HG03571 (cell line): ENCODE data around the gene PPIE.

Source experiments
- ATAC-seq: cut with Tn5 transposase; IDR thresholded peaks from one replicate; pipeline ENCODE4 v1.9.1; 2021; ENCODE audit not compliant: unreplicated experiment

Gene PPIE

DNA sequence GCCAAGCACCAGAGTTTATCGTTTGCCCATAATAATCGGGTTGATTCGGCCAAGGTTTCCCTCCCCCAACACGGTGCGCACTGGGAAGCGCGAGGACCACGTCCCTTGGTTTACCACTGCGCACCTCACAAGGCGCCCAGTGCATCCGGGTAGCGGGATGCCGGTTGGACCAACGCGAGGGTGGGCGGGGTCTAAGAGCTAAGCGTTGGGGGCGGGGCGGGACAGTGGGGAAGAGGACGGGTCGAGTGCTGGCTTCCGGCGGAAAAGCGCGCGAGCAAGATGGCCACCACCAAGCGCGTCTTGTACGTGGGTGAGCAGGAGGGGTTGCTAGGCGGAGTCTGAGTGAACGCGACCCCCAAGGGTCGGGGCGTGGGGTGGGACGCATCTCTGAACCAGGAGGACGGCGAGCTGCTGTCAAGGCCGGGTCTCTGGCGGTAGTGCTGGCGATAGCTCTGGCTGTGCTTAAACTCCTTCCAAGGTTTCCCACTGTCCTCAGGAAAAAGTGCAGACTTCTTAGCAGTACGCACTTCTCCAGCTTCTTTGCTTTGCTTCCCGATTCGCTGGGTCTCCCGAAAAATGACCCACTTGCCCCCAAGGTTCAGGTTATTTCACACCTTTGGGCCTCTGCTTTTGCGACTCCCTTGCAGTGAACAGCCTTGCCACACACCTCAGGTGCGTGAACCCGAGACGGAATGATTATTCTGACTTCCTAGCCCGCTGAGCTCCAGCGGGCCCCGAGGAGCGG is at the start of gene PPIE:
PPIE (plus strand) TSS at position 261 of the 745 bp plus-strand sequence; CDS start at position 280, 19 bp downstream.
- peak; percentile 77 for ATAC-seq

DNA sequence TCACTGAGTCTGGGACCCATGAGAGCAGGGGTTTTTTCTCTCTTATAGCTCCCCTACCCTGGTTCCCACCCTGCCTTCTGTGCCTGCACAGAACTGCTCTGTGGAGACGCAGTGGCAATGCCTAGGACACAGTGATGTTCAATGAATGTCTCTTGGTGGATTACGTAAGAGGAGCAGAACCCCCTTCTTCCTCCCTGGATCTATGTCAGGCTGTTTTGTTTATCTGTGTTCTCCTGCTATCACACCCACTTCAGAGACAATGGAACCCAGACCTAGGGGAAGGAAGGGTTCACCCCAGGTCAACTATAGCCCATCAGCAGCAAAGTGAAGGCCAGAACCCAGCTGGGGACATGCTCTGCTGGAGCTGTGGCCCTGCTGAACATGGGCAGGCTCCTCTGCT is 49.5 kb upstream of the PPIE start:
- no peak for ATAC-seq

DNA sequence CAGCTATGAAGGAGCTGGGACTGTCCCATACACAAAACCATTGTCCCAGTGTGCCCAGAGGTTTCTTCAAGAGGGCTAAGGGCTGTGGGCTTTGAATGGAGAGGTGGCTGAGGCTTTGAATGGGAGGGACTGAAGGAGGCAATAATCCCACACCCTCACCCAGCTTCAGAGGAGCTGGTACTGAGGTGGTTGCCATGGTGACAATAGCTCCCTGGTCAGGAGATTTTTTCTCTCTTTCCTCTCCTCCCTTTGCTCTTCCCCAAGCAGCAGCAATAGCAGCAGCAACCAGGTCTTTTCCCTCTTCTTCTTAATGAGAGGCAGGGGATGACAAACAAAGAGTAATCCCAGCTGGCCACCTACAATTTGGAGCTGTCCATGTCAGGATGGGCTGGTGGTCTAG is 49.0 kb upstream of the PPIE start:
- ATAC-seq, result no peak

DNA sequence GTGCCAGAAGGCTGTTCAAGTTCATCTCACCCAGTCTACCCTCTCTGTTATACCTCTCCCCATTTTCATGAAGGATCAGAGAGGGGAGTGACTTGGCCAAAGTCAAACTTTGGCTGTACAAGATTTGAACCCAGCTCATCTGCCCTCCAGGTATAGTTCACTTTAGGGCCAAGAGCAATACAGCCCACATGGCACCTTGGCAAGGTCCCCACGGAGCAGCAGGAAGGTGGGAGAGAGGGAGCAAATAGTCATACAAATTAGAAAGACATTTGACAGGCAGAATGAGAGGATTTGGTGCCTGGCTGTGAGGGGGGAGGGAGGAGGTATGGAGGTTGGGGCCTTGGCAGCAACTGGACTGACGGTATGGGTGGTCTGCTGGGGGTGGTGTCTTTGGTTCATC is 48.5 kb upstream of the PPIE start:
- ATAC-seq, result no peak

DNA sequence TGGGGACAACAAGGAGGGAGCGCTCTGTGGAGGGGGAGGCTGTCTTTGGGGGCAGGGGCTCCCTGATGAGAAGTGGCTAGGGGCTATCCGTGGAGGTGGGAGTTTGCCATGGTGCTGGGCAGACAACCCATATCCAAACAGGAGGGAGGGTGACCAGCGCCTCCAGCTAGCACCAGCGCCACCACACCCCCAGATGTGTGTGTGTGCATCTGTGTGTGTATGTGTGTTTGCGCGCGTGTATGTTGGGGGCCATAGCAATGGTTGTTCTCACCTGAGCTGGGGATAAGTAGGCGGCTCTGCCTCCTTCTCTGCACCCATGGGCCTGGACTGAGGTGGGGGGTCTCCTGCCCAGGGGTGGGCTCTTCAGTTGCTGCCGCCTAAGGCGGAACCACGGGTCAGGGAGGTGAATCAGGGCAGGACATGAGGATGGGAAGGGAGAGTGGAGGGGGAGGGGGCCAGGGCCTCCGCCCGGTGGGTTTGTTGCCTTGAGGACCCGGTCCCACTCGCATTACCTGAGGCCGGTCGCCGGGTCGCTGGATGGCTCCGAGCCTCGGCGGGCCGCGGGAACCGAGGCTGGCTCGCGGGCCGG is 47.8 kb upstream of the PPIE start:
- ATAC-seq, result no peak

DNA sequence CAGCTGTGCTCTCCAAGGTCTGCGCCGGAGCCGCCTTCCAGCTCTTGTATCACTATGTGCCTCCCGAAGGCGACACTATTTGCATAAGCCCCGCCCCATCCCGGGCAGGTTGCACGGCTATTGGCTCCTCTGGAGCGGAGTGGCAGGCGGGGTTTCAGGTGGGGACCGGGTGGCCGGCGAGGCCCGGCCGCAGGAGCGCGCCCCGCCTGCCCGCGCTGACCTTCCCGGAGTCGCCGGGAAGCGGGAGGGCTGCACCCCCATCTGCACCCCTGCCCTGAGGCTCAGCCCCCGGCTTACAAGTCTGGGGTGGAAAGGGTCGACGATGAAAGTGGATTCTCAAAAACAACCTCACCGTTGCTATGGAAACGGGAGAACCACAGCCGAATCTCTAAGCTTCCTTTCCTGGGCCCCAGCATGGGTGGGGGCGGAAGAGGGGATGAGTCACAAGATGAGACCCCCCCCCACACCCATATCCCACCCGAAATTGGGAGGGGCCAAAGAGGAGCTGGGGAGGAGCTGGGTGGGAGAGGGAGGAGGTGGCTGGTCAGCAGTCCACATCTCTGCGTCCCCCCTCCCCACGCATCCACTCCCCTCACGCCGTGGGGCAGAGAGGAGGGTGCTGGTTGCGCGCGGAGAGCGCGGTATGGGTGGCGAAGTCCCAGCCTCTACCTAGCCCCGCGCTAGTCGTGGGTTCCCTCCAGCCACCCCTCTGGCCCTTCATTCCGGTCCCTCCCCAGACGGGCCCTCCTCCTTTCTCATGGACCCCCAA is 47.1 kb upstream of the PPIE start, which contains the start of gene HPCAL4:
HPCAL4 (minus strand) TSS at position 51 of the 769 bp plus-strand sequence. CDS start 6,830 bp downstream, outside the sequence.
- peak; percentile 65 for ATAC-seq

DNA sequence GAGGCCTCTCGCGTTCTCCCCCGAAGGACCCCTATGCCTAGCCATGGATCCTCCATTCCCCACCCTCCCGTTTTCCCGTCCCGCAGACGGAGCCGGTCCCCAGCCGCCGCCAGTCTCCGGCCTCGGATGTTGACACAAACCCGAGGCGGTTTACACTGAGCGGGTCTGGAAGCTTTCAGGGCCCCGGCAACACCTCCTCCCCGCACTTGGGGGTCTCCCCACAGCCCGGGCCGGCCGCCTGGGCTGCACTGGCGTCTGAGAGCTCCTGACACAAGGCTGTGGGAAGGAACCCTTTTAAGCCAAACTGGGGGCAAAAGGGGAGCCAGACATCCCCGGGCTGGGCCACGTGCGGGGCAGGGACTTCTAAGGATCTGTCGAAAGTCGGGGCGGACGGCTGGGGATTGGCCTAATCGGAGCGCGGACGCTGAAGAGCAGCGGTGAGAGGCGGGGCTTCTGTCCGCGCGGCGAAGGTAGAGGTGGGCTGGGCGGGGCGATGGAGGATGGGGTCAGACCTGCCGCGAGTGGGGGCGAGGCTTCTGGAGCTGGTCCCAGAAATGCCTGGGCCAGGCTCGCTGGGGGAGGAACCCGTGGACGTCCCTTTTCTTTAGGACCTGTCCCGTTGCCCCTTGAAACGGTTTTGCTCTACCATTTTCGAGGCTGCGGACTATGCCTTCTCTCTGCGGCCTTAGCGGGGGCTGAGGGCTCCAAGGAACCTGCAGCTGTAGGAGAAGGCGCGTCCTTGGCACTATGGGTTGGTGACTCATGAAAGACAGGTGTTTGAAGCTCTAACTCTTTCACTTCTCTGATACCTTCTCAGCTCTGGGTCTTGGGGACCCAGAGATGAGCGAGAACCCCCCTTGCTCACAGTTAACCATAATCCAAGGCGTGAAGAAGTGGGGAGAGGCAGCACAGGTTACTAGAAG is 46.3 kb upstream of the PPIE start:
- ATAC-seq, result no peak

DNA sequence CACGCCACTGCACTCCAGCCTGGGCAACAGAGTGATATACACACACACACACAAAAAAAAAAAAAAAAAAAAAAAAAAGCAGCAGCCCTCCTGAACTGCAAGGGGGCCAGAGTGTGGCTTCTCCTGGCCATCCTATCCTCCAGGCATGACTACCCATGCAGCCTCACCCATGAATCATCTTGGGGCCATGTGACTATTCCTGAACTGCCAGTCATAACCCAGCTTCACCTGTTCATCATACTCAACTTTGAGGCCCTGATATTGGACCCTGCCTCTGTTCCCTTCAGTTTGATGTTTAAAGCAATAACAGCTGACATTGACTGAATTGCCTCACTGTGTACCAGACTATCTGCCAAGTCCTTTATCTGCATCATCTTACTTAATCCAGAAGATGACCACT is 44.7 kb upstream of the PPIE start:
- ATAC-seq, result no peak

DNA sequence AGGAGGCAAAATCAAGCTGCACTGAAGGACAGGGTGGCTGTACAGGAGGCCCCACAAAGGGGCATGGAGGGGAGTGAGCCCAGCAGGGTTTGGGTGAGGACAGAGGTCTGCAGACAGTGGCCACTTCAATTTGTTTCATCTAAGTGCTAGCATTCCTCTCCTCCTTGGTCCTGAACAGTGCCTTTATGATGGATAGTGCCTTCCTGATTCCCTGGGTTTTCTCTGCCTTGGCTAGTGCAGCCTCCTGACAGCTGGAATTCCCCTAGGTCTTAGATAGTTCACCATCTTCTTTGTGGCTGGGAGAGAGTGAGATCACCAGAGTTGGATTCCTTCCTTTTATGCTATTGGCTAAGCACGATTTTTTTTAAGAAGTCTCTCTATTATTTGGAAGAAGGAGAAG is 43.7 kb upstream of the PPIE start:
- ATAC-seq, result no peak

DNA sequence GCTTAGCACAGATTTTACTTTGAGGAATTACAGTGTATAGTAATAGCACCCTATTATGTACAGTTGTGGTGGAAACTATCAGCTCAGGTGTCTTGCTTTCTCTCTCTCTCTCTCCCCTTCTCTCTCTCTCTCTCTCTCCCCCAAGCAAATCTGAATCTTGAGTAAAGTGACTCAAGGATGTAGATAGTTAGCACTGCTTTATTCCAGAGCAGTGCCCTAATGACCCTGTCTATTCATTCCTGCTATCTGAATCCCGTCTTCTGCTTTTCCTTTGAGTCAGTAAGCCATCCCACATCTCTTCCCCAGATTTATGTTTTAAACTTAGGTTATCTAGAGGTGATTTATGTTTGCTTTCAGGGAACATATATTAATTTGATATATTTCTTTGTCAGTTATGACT is 42.2 kb upstream of the PPIE start:
- ATAC-seq, result no peak

DNA sequence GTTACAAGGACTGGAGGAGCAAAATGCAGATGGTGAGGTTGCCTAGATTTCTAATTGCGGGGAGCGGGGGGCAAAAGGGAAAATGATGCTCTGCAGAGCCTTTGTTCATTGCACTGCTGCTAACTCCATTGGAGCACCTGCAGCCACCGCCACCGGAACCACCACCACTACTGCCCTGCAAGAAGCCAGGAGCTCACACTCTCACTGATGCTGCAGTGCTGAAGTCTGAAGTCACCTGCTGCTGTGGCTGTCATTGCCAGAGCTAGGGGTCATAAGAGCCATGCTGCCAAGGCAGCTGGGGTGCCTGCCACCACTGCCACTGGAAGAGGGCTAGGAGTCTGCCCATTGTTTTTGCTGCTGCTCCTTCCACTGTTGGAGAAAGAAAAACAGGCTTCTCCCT is 40.1 kb upstream of the PPIE start:
- ATAC-seq, result no peak

DNA sequence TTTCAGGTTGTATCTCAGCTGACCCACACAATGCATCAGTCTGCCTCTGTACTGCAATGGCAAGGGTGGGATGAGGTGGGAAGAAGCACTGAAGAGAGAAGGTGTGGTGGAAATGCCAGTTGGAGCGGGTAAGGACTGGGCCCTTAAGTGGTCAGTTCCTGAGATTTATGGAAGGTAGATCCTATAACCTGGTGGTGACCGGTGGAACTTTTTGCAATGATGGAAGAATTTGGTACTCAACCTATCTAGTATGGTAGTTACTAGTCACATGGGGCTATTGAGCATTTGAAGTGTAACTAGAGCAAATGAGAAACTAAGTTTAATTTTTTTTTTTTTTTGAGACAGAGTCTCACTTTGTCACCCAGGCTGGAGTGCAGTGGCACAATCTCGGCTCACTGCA is 39.3 kb upstream of the PPIE start:
- ATAC-seq, result no peak

DNA sequence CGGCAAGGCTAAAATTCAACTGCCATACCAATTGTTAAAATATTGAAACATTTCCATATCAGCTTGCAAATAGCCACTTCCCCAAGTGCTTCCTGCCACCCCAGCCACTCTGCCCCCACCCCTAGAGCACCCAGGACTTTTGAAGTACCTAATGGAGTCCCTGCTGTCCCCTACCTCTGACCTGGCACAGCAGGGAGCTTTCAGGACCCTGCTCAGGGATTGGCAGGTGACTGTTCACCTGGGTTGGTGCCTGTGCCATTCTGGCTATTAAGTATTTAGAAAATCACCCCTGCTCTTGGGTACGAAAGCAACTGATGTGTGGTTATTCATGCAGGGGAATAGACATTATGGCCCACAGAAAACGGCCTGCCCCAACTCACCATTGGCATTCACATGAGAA is 38.3 kb upstream of the PPIE start:
- ATAC-seq, result no peak

DNA sequence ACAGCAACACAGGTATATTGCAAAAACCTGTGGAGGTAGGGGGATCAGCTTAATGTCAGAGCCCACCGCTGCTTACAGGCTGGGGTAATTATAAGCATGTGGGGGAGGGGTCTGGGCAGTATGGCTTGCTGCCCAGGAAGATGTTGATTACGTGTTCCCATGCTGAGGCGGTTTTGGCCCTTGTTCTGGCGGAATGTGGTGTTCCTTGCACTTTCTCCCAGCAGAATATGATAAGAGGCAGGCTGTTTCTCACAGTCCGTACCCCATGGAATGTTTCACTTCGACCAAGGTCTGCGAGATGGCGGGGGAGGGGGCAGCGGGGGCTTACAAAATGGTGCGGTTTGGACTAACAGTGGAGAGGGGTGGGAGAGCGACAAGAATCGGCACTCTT is 37.6 kb upstream of the PPIE start:
- ATAC-seq, result no peak

DNA sequence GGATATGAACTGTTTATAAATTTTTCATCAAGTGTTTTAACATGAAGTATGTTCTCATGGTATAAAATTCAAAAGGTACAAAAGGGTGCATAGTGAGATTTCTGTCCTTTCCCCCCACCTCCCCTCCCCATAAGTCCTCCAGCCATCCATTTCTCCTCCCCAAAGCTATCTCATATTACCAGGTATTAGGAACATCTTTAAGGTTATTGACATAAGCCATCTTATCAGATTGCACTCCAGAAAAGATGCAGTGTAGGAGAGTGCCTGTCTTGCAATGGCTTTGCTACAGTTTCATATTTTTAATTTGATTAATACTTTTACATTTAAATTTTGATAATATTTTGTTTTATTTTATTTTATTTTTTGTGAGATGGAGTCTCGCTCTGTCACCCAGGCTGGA is 33.9 kb upstream of the PPIE start:
- no peak for ATAC-seq

DNA sequence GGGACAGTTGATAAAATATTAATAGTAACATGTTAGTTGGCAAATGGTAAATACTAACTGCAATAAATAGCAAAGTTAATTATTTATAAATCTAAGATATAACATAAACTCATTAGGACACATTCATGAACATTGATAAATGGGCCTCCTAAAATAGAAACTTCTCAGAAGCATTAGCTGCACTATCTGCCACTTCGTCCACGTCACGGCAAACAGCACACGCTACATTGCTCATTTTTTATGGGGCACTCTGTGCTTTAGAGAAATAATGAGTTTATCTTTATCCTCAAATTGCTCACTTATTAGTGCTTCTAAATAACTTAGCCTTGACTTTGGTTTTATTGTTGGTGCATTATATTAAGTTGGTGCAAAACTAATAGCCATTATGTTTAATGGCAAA is 31.2 kb upstream of the PPIE start:
- ATAC-seq, result no peak

DNA sequence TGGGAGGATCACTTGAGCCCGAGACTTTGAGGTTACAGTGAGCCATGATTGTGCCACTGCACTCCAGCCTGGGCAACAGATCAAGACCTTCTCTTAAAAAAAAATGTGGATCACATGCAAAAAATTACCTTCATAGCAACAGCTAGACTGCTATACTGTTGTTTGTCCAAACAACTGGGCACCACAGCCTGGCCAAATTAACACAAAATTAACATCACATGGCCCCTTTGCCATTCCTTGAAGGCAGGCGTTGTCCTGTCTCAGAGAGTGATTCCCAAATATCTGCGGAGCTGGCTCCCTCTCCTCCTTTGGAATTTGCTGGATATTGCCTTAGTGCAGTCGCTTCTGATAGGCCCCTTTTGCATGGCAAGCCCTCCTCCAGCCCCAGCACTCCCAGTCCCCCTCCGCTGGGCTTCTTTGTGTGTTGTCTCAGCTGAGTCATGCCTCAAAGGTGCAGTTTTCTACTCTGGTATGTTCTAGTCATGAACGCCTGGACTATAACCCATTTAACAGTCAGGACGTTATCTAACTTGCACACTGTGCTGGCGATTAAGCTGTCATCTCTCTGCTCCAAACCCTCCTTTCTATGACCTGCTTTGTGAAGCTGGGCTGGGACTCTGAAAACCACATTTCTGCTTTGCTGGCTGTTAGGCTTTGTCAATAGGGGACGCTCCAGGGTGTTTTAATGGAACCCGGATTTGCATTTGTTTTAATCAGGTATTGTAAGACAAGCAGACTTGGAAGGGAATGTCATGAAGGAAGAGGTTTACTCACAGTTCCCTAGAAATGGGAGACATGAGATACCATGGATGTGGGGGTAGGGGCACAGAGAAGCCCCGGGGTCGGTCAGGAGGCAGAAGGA is 27.3 kb upstream of the PPIE start:
- ATAC-seq, result no peak

DNA sequence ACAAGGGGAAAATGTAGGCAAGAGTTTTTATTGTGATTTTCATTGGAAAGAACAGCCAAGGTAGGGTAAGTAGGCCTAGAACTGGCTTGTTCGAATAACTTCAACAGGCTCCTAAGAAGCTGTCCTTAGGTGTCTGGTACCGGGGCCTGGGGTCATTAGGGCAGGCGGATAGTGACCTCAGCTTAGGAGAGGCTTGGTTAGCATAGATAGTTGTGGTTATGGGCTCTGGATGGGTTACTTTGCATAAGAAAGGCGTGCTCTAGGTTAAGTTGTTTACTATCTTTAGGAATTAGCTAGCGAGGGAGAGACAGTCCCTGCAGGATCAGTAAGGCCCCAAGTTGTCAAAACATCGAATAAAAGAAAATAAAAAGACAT is 26.7 kb upstream of the PPIE start:
- no peak for ATAC-seq

DNA sequence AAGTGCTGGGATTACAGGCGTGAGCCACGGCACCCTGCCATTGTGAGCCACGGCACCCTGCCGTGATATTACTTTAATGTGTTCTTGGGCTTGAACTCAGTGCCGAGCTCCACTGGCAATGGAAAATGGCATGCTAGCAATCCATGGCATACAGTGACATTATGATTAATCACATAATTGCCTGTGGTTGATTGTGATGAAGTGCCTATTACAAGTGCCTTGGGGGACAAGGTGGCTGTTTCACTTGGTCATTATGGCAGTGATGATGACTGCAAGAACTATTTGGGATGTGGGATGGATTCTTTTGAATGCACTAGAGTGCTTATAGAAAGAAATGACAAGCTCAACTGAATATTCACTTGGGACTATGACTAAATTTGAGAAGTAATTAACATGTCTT is 25.1 kb upstream of the PPIE start:
- ATAC-seq, result no peak

DNA sequence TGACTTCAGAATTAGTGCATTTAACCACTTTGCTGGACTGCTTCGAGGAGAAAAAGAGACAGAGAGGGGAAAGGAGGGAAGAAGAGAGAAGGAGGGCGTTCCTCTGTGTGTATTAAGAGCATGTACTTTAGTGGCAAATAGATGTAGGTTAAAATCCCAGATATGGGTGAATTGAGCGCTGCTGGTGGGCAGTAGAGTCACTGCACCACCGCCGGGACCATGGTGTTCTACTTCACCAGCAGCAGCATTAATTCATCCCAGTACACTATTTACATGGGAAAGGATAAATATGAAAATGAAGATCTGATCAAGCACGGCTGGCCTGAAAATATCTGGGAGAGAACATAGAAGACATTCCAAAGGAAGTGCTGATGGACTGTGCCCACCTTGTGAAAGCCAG is 20.9 kb upstream of the PPIE start:
- ATAC-seq, result no peak
